GM15510 (cell line): ENCODE measurements around the gene SLC30A9.

ENCODE experiments used
- POLR2A ChIP-seq: IDR thresholded peaks from 3 replicates; pipeline ENCODE4 v1.6.1; 2011; ENCODE audit warnings: borderline replicate concordance; ENCODE audit not compliant: insufficient read length; ENCODE audit errors: extremely low read depth

Gene SLC30A9

GRCh38 chr4:42078184-42078801, 88.0 kb downstream of the SLC30A9 start:
- TF ChIP-seq POLR2A = no peak

- no peak for TF ChIP-seq POLR2A
These were observed 90.0 kb downstream of the SLC30A9 start for GRCh38 chr4:42080306-42080705.

GRCh38 chr4:42083816-42084215, 93.5 kb downstream of the SLC30A9 start:
- no peak for TF ChIP-seq POLR2A

- TF ChIP-seq POLR2A = no peak
These were observed 98.1 kb downstream of the SLC30A9 start for GRCh38 chr4:42088386-42088785.

GRCh38 chr4:42101446-42101975, 111.2 kb downstream of the SLC30A9 start:
- no peak for TF ChIP-seq POLR2A

GRCh38 chr4:42104521-42104920, 114.2 kb downstream of the SLC30A9 start:
- no peak for TF ChIP-seq POLR2A

GRCh38 chr4:42112846-42113245, 122.5 kb downstream of the SLC30A9 start:
- no peak for TF ChIP-seq POLR2A

- no peak for TF ChIP-seq POLR2A
These were observed 129.6 kb downstream of the SLC30A9 start for GRCh38 chr4:42119886-42120285.

- TF ChIP-seq POLR2A = no peak
These were observed 131.9 kb downstream of the SLC30A9 start for GRCh38 chr4:42122237-42122636.

GRCh38 chr4:42123071-42123644, 132.8 kb downstream of the SLC30A9 start:
- TF ChIP-seq POLR2A = no peak

- TF ChIP-seq POLR2A = no peak
These were observed 141.8 kb downstream of the SLC30A9 start for GRCh38 chr4:42132099-42132498.

- TF ChIP-seq POLR2A = no peak
These were observed 142.7 kb downstream of the SLC30A9 start for GRCh38 chr4:42133006-42133405.

- no peak for TF ChIP-seq POLR2A
These were observed 146.0 kb downstream of the SLC30A9 start for GRCh38 chr4:42136371-42136770.
